SK-N-SH treated with all-trans-retinoic acid at 6 μM for 48 hours (cell line): ENCODE data around the gene CCT6B.

Experiments
- GLIS3 ChIP-seq: fragments of 250-450 bp; sonication (Bioruptor Pico); IDR thresholded peaks from 2 replicates; pipeline ENCODE4 v1.5.0; 2020; ENCODE audit warnings: mild to moderate bottlenecking, moderate library complexity
- SNAI2 ChIP-seq: fragments of 250-450 bp; sonication (Bioruptor Pico); IDR thresholded peaks from 2 replicates; pipeline ENCODE4 v1.5.0; 2020; ENCODE audit warnings: mild to moderate bottlenecking, moderate library complexity
- TCF4 ChIP-seq: fragments of 250-450 bp; sonication (Bioruptor Pico); IDR thresholded peaks from 2 replicates; pipeline ENCODE4 v1.8.0; 2021; ENCODE audit warnings: mild to moderate bottlenecking, moderate library complexity, borderline replicate concordance
- TOX ChIP-seq: fragments of 250-450 bp; sonication (Bioruptor Pico); IDR thresholded peaks from 2 replicates; pipeline ENCODE4 v1.8.0; 2021; ENCODE audit warnings: mild to moderate bottlenecking, moderate library complexity, borderline replicate concordance

GRCh38 chr17:34899643-34900291 is 61.5 kb downstream of the CCT6B start:
- TF ChIP-seq SNAI2 (CRISPR knock-in tag) (no peak), TCF4 (CRISPR knock-in tag) (no peak), GLIS3 (no peak), TOX (CRISPR knock-in tag) (no peak)
